Heart left ventricle (tissue), 16 donors: ENCODE data around the gene TM4SF5. TPM values are rescaled to one million over a fixed set of nuclear protein-coding genes. Genes with fewer than 3 reads are reported as not detected.

Experiments used
- ATAC-seq, 4 donors: fragments of 200-7000 bp; cut with Tn5 transposase; one replicate each; pipeline ENCODE4 v1.9.1; 2020 to 2022; ENCODE audit warnings: moderate library complexity in 4 of 4, mild to moderate bottlenecking in 3 of 4, moderate number of reproducible peaks in 1 of 4
- DNase-seq, 5 donors: peaks; one replicate each; pipeline ENCODE4 v3.0.0-alpha.2; 2020
- H3K27ac ChIP-seq, 12 donors: fragments of 200-600 bp; sonication (generic) in 4 of 12; one replicate each; pipeline versions ENCODE4 v1.5.0 to v1.8.0; 2016 to 2022; ENCODE audit warnings: mild to moderate bottlenecking in 2 of 12
- H3K27me3 ChIP-seq, 9 donors: fragments of 200-600 bp; sonication (generic) in 2 of 9; one replicate each; pipeline versions ENCODE4 v1.5.1 to v1.8.0; 2016 to 2022; ENCODE audit warnings: mild to moderate bottlenecking in 3 of 9
- H3K36me3 ChIP-seq, 9 donors: fragments of 200-600 bp; sonication (generic) in 2 of 9; one replicate each; pipeline versions ENCODE4 v1.5.0 to v1.8.0; 2018 to 2022; ENCODE audit warnings: mild to moderate bottlenecking in 2 of 9
- H3K4me1 ChIP-seq, 12 donors: fragments of 200-600 bp; sonication (generic) in 4 of 12; one replicate each; pipeline versions ENCODE4 v1.5.0 to v1.8.0; 2016 to 2022; ENCODE audit warnings: mild to moderate bottlenecking in 3 of 12
- H3K4me3 ChIP-seq, 12 donors: fragments of 200-600 bp; sonication (generic) in 4 of 12; one replicate each; pipeline versions ENCODE4 v1.5.0 to v1.8.0; 2017 to 2022; ENCODE audit warnings: mild to moderate bottlenecking in 9 of 12, moderate library complexity in 4 of 12
- H3K9me3 ChIP-seq, 12 donors: fragments of 200-600 bp; sonication (generic) in 4 of 12; one replicate each; pipeline versions ENCODE4 v1.5.0 to v1.8.0; 2016 to 2022; ENCODE audit warnings: mild to moderate bottlenecking in 1 of 12
- POLR2A ChIP-seq, 2 donors: fragments of 450-650 bp; IDR thresholded peaks; one replicate each; pipeline ENCODE4 v1.6.1; 2017; ENCODE audit warnings: antibody characterized with exemption in 2 of 2, mild to moderate bottlenecking in 2 of 2, moderate library complexity in 2 of 2
- WGBS, 4 donors: extraction: QIAGEN DNeasy Blood & Tissue Kit in 2 of 4; methylation state at CpG; one replicate each; pipeline versions ENCODE4 v1.1.5 to v1.1.7; 2013 to 2018; 5-methylcytosine and 5-hydroxymethylcytosine counted together
- intact Hi-C, 10 donors: fragments of 100-400 bp; cut with DNase I; formaldehyde crosslinking; loops; one replicate each; pipeline versions ENCODE4 v1.11.1 to v1.14.2; 2022
- long read RNA-seq, 3 donors: library from polyadenylated mRNA; unstranded; transcript quantifications; one replicate each; pipeline ENCODE4 v2.0.0, GENCODE V29; 2020 to 2021
- polyA plus RNA-seq, 2 donors: library from polyadenylated mRNA; stranded (reverse); fragments of 200-250 nt; gene quantifications; one replicate each; pipeline ENCODE4 v1.2.3, GENCODE V29; 2013
- total RNA-seq, 9 donors: library from RNA; depleted of rRNA in 2 of 9; stranded (reverse); fragments of >200 nt in 2 of 9; fragmentation: NEBNext Ultra II Directional in 3 of 9; extraction: Animal tissue kit (Norgen Biotek cat#: 25700) in 3 of 9; gene quantifications; one replicate each; pipeline versions ENCODE4 v1.1.0 to v1.2.4, GENCODE V29; 2016 to 2023
- TF ChIP-seq, protein P1 (sequence below), 12 donors: fragments of 200-600 bp; sonication (generic) in 4 of 12; IDR thresholded peaks; one replicate each; pipeline versions ENCODE4 v1.5.0 to v1.8.0; 2018 to 2022; ENCODE audit warnings: antibody characterized with exemption in 12 of 12, mild to moderate bottlenecking in 5 of 12
- donor health status: ischemic (EF 13 %, LVEDD 7.1; RV severe dilation, severe dysfunction).
- donor health status: healthy with polysubstance abuse.
- donor health status: DM: no; HTN: yes; CAD: no.
- donor health status: DM: no; HTN: no; CAD: no.
- donor health status: ischemic (EF 25% LVEDD 6.9; RV normal size, moderate dysfunction).
- donor health status: ischemic (EF 25% LVEDD 5.7; RV mildly dilated, moderate dysfunction).
- donor health status: healthy.
- donor health status: DM: yes; HTN: yes; CAD: no.
- donor health status: ischemic (EF 35%, LVEDD 5.7; RV mildly dilated, moderate dysfunction).
- donor health status: nonischemic (EF 11% LVEDD 7.7; RV severe dilation, severe dysfunction).
- donor health status: DM: yes; HTN: yes; CAD: no.
- donor health status: PGD.
- donor health status: ischemic (EF 29% LVEDD 5.4; RV normal size, mild dysfunction).
- donor health status: nonischemic (EF 23%, LVEDD 6.1; RV moderate dilation, normal function).

Gene TM4SF5
- total RNA-seq = not detected
- polyA plus RNA-seq = not detected
- long read RNA-seq, donor 1 = 0 reads
- long read RNA-seq, donor 2 = 0 reads
- long read RNA-seq, donor 3 = 0 reads

DNA sequence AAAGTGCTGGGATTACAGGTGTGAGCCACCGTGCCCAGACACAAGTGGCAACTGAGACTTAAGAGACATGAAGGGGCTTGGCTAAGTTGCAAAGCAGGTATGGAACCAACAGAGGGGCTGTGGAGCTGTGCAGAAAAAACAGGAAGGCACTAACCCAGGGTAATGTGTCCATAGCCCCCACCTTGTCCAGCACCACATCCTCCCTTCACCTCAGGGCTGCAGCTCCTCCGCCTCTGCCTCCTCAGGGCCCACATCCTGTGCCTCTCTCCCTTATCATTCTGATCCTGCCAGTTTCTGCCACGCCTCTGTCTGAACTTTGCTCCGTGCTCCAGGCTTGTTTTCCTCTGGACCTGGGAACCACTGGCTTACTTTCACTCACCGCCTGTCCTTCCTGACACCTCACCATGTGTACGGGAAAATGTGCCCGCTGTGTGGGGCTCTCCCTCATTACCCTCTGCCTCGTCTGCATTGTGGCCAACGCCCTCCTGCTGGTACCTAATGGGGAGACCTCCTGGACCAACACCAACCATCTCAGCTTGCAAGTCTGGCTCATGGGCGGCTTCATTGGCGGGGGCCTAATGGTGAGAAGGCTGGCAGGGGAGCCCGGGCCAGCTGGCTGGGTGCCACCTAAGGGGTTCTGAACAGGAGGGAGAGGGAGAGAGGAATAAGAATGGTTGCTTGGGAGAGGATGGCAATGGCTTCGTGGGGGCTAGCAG lies at the start of gene TM4SF5:
Gene TM4SF5 (plus strand): TSS at position 368 of the 716 bp plus-strand sequence. CDS start 37 bp downstream, at position 405.
- TF ChIP-seq POLR2A (IDR thresholded peaks at IDR 0.05) = no peak
- TF ChIP-seq, protein P1, sequence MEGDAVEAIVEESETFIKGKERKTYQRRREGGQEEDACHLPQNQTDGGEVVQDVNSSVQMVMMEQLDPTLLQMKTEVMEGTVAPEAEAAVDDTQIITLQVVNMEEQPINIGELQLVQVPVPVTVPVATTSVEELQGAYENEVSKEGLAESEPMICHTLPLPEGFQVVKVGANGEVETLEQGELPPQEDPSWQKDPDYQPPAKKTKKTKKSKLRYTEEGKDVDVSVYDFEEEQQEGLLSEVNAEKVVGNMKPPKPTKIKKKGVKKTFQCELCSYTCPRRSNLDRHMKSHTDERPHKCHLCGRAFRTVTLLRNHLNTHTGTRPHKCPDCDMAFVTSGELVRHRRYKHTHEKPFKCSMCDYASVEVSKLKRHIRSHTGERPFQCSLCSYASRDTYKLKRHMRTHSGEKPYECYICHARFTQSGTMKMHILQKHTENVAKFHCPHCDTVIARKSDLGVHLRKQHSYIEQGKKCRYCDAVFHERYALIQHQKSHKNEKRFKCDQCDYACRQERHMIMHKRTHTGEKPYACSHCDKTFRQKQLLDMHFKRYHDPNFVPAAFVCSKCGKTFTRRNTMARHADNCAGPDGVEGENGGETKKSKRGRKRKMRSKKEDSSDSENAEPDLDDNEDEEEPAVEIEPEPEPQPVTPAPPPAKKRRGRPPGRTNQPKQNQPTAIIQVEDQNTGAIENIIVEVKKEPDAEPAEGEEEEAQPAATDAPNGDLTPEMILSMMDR (IDR thresholded peaks at IDR 0.05) = no peak
- Histone ChIP-seq H3K4me3 (no peak within 1 kb of the TSS), H3K36me3 (no peaks in the 10 kb centered on the region), H3K27me3 (peaks cover 0 to 13% (median 0%) of the 10 kb centered on the region in 9 donors), H3K27ac (peak within 1 kb of the TSS in 1 of 12 donors; percentile 63), H3K4me1 (peaks cover 0 to 27% (median 0%) of the 10 kb centered on the region in 12 donors), H3K9me3 (no peaks in the 10 kb centered on the region)
- intact Hi-C loops = no loop called here
- WGBS, 4 donors = 59 to 71% (median 64%) methylated on average over 13 of the region's 13 CpGs
- DNase-seq (no peak), ATAC-seq (peak in 1 of 4 donors; percentile 16)

DNA sequence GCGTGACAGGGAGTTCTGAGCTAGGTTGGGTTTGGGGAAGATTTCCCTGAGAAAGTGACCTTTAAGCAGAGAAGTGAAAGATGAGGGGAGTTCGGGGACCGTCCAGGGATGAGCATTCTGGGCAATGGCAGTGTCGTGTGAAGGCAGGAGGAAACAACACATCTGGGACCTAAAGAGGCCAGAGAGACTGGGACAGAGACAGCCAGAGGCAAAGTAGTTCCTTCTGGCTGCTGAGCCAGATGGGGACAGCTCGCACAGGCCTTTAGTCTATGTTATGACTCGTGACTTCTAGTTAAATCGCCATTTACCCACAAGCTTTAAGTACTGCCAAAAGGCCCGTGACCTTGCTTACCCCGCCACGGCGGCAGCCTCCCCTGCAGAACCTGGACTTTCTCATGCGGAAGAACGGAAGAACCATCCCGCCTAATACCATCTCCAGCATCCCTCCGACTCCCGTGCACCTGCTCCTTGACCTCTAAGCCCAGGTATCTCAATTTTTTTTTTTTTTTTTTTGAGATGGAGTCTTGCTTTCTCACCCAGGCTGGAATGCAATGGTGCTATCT lies 48.9 kb upstream of the TM4SF5 start:
- no peak for DNase-seq
- TF ChIP-seq, protein P1 (IDR thresholded peaks at IDR 0.05) = no peak
- TF ChIP-seq POLR2A (IDR thresholded peaks at IDR 0.05) = no peak
- H3K9me3 ChIP-seq = no peaks in the 10 kb centered on the region
- no peaks in the 10 kb centered on the region for H3K27me3 ChIP-seq
- H3K4me3 ChIP-seq = no peak overlapping the region
- no peak for ATAC-seq
- H3K27ac ChIP-seq = no peak overlapping the region
- peaks cover 0 to 22% (median 1%) of the 10 kb centered on the region in 12 donors for H3K4me1 ChIP-seq
- intact Hi-C loops = no loop called here
- WGBS, 4 donors = 86 to 90% (median 89%) methylated on average over 16 of the region's 16 CpGs
- H3K36me3 ChIP-seq = peaks cover 0 to 38% (median 2%) of the 10 kb centered on the region in 9 donors

DNA sequence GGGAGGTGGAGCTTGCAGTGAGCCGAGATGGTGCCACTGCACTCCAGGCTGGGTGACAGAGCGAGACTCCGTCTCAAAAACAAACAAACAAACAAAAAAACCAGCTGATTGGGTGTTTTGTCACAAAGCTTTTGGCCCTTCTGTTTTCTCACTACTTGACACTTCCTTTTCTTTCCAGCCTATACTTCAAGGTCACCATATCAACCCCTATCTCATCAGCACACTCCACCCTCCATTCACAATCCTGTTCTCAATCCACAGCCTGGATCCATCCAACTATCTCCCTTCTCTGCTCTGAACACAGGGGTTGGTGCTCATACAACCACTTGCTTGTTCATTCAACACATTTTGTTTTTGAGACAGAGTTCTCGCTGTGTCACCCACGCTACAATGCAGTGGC lies 47.0 kb upstream of the TM4SF5 start:
- H3K4me1 ChIP-seq = peaks cover 0 to 21% (median 1%) of the 10 kb centered on the region in 12 donors
- H3K4me3 ChIP-seq = no peak overlapping the region
- peak overlapping the region in 1 of 12 donors; percentile 37 for H3K27ac ChIP-seq
- intact Hi-C loops = no loop called here
- WGBS, 4 donors = 80 to 86% (median 82%) methylated on average over 5 of the region's 5 CpGs
- H3K9me3 ChIP-seq = no peaks in the 10 kb centered on the region
- ATAC-seq (no peak), DNase-seq (no peak)
- H3K27me3 ChIP-seq = no peaks in the 10 kb centered on the region
- no peak for TF ChIP-seq POLR2A (IDR thresholded peaks at IDR 0.05)
- TF ChIP-seq, protein P1 (IDR thresholded peaks at IDR 0.05) = no peak
- peaks cover 0 to 19% (median 0%) of the 10 kb centered on the region in 9 donors for H3K36me3 ChIP-seq

GRCh38 chr17:4725646-4726310 lies 45.9 kb upstream of the TM4SF5 start:
- H3K27ac ChIP-seq = peak overlapping the region in 2 of 12 donors; percentile 54 to 84
- H3K4me3 ChIP-seq = no peak overlapping the region
- TF ChIP-seq, protein P1 (IDR thresholded peaks at IDR 0.05) = no peak
- no peak for TF ChIP-seq POLR2A (IDR thresholded peaks at IDR 0.05)
- intact Hi-C loops = no loop called here
- DNase-seq (no peak), ATAC-seq (peak in 1 of 4 donors; percentile 20)
- no peaks in the 10 kb centered on the region for H3K27me3 ChIP-seq
- no peaks in the 10 kb centered on the region for H3K9me3 ChIP-seq
- peaks cover 0 to 19% (median 6%) of the 10 kb centered on the region in 12 donors for H3K4me1 ChIP-seq
- 78 to 84% (median 82%) methylated on average over 9 of the region's 9 CpGs for WGBS, 4 donors
- peaks cover 0 to 8% (median 0%) of the 10 kb centered on the region in 9 donors for H3K36me3 ChIP-seq
